ENCODE results near the gene RBBP5.

GRCh38 chr1:205091043-205091740 is 30.6 kb downstream of the RBBP5 start:
- no peak for TF ChIP-seq POLR2AphosphoS5 (IDR thresholded peaks at IDR 0.05; ENCODE audit: low read depth, low read length)
- TF ChIP-seq POLR2A (IDR thresholded peaks at IDR 0.05; ENCODE audit: low read depth, low read length): no peak
- TF ChIP-seq TAF1 (IDR thresholded peaks at IDR 0.05; ENCODE audit: low read depth, low read length): no peak
- TF ChIP-seq SPI1 (IDR thresholded peaks at IDR 0.05; ENCODE audit: low read depth, low read length): no peak
